Measurements from ENCODE around the gene CSNK2A3.
"Not testable (repeated sequence)": the region's sequence is repeated elsewhere in the genome, so short reads cannot be mapped to it uniquely, and the experiment has no call there.

The CSNK2A3 gene

GRCh38 chr11:11352878-11353277 is at the start of gene CSNK2A3:
Gene CSNK2A3 (minus strand): TSS chr11:11353250. CDS start chr11:11353119, 131 bp downstream.
- not testable (repeated sequence) for DNase-seq

GRCh38 chr11:11401960-11402535 is 49.0 kb upstream of the CSNK2A3 start:
- no peak for DNase-seq

DNA sequence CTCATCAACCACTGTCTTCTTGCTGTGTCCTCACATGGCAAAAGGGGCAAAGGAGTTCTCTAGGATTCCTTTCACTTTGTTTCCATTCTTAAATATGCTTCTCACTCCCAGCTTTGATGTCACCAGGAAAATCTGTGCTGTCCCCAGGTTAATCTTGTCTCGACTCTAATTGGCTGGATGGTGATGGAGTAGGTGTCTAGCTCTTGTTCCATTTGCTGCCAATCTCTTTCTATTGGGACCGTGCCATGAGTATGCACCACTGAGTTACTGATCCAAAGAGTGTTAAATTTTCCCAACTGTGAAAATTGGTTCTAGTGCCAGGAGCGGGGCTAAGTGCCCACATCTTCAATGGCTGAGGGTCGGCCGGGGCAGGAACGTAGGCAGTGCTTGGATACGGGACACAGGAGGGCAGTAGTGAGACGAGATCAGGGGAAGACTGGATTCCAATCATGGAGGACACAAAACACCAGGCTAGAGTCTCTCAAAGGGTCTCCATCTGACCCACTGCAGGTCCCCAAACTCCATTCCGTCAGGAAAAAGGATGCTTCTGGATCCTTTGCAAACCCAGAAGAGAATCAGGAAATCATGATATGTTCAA is 47.7 kb upstream of the CSNK2A3 start:
- no peak for DNase-seq

DNA sequence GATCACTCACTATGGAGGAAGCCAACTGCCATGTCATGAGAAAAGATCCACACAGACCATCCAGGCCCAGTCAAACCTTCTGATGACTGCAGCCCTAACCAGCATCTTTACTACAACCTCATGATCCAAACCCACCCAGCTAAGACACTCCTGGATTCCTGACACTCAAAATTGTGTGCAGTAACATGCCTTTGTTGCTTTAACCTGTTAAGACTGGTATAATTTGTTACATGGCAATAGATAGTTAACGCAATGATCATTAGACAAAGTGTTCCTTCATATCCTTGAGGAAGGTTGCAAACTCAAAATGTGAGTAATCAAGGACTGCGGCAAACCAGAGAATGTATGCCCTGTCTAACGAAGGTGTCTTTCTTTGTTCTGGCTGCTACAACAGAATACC is 47.1 kb upstream of the CSNK2A3 start:
- no peak for DNase-seq

DNA sequence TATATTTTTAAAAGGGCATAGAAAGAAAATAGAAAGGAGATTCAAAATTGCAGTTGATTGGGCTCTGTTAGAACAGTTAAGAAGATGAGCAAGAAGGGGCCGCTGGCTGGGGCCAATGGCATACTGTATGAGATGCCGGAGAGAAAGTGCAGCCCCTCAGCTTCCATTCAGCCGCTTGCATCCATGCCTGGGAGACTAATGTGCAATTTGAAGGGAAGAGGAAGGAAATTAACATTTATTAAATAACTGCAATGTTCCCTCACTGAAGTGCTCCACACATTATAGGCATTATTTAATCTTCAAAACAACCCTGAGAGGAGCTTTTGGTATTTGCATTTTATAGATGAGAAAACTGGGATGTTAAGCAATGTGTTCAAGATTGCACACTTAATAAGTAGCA is 44.7 kb upstream of the CSNK2A3 start:
- no peak for DNase-seq

DNA sequence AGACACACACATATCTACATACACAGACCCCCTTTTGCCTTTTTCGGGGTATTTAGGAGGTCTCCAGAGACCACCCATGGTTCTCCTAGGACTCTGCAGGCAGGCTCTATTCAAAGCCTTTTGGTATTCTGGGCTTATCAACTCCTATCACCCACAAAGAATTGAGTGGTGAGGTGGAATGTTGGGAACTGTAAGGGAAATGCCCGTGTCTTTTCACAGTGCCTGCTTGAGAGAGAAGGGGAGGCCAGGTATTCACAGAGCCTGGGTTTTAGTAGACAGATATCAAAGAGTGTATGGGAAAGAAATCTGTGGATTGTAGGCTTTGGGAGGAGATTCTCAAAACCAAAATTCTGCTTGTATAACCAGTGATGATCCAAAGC is 44.0 kb upstream of the CSNK2A3 start:
- DNase-seq, result no peak

- no peak for DNase-seq
Observed at GRCh38 chr11:11396301-11397035, 43.4 kb upstream of the CSNK2A3 start.

DNA sequence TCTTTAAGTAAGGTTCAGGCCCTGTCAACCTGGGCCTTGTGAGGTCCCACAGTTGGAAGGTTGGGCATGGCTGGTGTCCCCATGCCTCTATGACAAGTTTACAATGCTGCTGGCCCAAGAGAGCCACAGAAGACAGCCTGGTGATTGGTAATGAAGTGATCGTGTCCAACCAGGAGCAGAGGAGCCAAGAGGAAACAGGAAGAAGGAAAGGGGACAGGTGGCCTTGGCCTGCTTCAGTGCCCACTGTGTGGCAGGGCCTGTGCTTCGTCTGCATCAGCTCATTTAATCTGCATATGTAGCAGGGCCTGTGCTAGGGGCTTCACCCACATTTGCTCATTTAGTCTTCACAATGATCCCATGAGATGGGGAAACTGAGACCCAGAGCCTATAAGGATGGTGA is 42.1 kb upstream of the CSNK2A3 start:
- DNase-seq, result no peak

GRCh38 chr11:11394241-11394640 is 41.2 kb upstream of the CSNK2A3 start:
- DNase-seq, result no peak

DNA sequence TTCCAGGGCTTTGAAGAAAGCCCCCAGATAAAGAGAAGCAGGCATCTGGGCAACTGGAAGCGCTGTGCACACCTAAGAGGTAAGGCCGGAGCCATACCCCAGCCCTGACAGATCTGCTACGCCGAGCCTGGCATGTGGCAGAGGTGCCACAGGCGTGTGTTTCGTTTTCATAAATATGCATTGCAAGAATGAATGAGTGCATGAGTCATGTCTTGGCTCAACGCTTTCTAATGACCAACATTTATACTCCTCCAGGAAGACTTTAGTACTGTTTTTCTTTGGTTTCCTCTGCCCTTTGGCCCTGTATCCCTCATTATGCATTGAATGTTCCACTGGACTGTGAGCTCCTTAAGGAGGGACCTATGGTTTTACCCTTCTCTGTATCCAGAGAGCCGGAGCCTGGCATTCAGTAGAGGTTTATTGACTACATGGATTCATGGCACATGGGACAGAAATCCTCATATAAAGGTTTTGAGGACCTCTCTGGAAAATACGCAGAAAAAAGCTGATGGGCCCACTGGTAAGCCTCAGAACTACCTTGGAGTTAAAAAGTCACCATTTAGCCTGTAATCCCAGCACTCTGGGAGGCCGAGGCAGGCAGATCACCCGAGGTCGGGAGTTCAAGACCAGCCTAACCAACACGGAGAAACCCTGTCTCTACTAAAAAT is 38.9 kb upstream of the CSNK2A3 start:
- DNase-seq, result no peak

DNA sequence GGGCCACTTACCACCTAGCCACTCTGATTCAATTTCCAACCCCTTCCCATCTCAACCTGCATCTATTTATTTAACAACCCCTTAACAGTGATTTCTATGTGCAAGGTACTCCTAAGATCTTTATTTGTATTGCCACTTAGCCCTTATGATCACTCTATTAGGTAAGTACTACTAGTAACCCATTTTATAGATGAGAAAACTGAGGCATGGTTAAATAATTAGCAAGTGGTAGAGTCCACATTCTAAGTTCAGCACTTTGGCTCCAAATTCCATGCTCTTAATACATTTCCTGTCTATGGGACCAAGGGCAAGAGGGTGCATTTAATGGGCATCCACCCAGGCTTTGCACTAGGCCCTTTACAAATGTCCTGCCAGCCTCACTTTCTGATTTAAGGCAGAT is 38.1 kb upstream of the CSNK2A3 start:
- no peak for DNase-seq

DNA sequence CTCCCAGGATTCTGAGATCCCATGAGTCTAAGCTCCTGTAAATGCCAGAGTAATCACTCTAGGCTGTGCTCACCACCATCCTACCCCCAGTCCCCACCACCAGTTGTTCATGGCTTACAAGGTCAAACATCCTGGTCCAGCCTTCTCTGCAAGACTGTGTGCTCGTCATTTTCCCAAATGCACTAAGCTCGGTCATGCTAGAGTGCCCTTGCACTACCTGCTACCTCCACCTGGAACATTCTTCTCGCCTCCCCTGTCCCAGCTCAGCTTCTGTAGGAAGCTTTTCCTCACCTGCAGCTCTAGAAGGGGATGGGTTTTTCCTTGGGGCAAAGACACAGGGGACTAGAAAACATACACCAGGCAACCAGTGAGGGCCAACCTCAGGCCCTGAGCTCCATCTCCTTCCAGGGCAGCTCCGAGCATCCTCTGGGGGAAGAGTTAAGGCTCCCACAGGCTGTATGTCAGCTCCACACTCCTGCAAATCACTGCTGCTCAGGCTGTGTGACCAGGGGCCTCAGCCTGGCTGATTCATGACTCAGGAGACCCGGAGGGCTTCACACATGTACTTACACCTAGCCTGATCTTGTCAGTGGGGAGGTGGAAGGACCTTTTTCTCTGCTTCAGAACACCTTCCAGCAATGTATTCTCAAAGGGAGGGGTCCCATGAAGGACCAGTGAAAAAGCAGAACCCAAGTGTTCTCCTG is 37.2 kb upstream of the CSNK2A3 start:
- DNase-seq, result no peak

DNA sequence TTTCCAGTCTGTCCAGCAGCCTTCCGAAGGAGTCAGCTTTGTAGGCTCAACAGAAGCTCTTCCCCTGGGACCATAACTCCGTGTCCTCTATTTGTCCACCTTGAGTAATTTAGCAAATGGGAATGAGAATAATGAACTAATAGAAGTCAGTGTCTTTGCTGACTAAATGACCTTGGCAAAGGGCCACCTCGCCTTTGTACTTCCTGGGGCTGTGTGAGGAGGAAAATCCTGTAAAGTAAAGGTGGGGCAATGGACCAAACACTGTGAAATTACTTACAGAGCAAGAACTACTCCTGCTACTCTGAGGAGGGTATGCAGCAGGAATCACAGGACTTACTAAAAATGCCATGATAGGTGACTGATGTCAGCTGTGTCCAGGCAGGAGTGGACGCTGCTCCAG is 36.2 kb upstream of the CSNK2A3 start:
- no peak for DNase-seq

DNA sequence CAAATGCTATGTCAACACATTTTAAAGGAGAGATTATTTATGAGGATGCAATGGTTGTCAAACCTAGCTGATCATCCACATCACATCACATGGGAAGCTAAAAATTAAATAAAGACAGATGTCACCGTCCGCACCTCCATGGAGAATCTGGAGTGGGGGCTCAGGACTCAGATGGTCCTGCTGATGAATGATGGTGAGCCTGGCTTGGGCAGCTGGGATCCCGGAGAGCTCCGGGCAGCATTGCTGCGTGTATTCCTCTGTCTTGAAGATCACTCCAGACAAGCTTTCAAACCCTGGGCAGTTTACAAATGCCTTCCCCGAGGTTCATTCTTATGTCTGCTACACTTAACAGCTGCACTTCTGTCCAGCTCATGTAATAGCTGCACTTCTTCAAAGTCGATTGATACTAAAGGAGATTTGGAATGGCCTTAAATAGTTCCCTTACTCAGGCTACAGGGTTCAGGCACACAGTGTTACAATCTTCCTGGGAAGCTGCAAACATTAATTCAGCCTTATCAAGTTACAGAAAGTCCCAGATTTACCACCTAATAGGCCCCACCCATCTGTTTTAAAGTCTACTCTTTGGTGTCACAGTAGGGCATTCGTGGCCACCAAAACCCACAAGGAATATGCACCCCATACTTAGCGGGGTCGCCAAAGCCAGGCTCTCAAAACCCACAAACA is 34.7 kb upstream of the CSNK2A3 start:
- no peak for DNase-seq

GRCh38 chr11:11387207-11387606 is 34.2 kb upstream of the CSNK2A3 start:
- no peak for DNase-seq

DNA sequence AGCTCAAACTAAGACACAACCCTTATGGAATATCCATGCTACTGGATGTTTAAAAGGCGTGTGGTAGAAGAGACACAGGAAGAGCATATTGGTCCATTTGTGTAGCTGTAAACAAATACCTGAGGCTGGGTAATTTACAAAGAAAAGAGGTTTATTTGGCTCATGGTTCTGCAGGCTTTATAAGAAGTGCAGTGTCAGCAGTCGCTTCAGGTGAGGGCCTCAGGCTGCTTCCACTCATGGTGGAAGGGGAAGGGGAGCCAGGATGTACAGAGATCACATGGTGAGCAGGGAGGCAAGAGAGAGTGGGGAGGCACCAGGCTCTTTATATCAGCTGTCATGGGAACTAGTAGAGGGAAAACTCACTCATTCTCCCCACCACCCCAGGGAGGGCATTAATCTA is 31.8 kb upstream of the CSNK2A3 start:
- no peak for DNase-seq

DNA sequence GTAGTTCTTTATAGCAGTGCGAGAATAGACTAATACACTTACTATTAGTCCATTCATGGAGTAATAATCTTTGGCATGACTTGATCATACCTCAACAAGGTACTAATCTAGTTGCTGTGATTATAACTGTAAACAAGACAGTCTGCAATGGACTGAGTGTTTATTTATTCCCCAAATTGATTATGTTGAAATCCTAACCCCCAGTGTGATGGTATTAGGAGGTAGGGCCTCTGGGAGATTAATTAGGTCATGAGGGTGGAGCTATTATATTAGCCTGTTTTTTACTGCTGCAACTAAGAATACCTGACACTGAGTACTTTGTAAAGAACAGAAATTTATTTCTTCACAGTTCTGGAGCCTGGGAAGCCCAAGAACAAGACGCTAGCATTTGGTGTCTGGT is 30.9 kb upstream of the CSNK2A3 start:
- no peak for DNase-seq

DNA sequence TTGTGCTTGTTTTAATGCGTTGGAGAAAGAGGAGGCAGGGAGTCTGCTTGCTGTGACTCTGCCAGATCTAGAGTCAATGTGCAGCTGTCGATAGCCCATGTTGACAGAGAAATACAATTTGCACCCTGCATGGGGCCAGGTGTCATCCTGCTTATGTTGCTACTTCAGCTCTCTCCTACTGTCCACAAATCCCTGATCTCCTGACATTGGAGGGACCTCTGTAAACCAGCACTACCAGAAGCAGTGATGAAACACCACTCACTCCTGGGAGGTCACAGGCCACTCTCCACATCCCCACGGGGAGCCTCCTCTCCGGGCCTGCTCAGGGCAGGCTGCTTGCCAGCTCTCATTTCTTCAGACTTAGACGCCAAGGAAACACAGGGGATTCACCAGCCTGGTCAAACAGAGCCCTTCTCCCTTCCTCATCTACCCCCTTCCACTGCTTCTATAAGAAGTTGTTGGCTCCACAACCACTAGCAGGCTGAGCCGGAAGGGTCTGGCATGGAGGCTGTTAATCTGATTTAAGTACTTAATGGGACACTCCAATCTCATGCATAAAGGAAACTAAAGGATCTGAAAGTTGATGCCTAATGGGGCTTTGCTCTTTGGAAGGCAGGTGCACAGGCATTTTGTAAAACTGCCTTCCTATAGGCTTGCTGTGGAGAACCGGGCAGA is 29.9 kb upstream of the CSNK2A3 start:
- no peak for DNase-seq

DNA sequence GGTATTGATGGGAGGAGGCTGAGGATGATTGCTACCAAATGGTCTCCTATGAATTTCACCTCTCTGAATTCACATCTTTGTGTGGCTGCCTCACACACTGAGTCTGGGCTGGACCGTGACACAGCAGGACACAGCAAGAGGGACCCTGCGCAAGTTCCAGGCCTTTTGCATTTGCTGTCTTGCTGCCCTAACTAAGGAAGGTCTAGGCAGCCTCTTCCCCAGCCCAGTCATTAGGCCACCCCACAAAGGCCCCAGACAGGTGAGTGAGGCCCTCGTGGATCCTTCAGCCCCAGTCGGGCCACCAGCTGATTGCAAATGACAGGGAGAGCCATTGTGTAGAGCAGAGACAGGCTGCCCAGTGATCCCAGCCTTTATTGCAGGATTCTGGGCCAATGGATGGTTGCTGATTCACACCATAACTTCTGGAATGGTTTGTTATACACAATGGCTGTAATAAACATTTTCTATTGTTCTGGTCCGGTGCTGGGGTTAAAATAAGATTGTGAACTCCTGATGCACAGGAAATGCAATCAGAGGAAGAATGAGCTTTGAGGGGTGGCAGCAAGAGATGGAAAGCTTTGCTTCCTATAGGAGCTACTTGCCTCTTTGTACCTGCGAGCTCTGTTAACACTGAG is 28.5 kb upstream of the CSNK2A3 start:
- DNase-seq, result no peak

DNA sequence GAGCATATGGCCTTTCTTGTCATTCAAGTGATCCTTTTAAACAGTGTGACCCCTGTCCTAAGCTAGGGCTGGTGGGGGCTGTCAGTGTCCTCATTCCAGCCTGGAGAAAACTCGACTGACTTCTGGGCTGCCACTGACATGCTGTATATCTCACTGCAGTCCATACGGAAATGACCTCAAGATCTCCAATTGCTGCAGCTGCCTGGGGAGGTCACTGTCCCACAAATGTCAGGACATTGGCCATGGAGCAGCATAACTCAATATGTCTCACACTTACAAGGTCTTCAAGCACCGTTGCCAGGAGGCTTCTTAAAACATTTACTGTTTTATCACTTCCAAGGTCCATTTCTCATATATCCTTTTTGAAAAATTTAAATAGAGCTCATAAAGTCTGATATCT is 27.8 kb upstream of the CSNK2A3 start:
- no peak for DNase-seq

DNA sequence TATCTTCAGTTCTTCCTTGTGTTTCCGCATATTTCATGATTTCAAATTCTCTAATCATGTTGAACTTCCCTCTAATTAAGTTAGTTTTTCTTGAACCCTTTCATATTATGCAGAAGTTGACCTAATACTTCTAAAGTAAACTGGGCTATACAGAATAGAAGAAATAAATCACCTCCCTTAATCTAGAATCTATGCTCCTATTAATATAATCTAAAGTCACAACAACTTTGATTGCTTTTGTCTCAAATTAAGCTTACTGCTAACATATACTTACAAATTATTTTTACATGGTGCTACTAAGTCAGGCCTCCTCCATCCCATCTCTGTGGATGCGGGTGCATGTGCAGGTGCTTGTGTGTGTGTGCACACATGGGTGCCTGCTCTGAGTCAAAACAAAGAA is 27.3 kb upstream of the CSNK2A3 start:
- no peak for DNase-seq

- DNase-seq, result no peak
Observed at GRCh38 chr11:11379661-11380060, 26.6 kb upstream of the CSNK2A3 start.
